ENCODE data around the gene TRIOBP. TPM values are rescaled to one million over a fixed set of nuclear protein-coding genes. Genes with fewer than 3 reads are reported as not detected.

The TRIOBP gene
- total RNA-seq, 2 donors from 2014 or later: 14.3 to 18.8 TPM

- H3K9me3 ChIP-seq (ENCODE audit: control insufficient read depth, low read length, poor library complexity, severe bottlenecking): no peaks in the 10 kb centered on the region
- Mint-ChIP-seq H3K4me1 (no peaks in the 10 kb centered on the region), H3K27ac (no peak overlapping the region), H3K36me3 (ENCODE audit: low read depth) (no peaks in the 10 kb centered on the region), H3K4me3 (no peak overlapping the region), H3K27me3 (no peaks in the 10 kb centered on the region)
- no peak for DNase-seq
- ATAC-seq: no peak
Observed at GRCh38 chr22:37732699-37733607, 36.1 kb downstream of the TRIOBP start.

DNA sequence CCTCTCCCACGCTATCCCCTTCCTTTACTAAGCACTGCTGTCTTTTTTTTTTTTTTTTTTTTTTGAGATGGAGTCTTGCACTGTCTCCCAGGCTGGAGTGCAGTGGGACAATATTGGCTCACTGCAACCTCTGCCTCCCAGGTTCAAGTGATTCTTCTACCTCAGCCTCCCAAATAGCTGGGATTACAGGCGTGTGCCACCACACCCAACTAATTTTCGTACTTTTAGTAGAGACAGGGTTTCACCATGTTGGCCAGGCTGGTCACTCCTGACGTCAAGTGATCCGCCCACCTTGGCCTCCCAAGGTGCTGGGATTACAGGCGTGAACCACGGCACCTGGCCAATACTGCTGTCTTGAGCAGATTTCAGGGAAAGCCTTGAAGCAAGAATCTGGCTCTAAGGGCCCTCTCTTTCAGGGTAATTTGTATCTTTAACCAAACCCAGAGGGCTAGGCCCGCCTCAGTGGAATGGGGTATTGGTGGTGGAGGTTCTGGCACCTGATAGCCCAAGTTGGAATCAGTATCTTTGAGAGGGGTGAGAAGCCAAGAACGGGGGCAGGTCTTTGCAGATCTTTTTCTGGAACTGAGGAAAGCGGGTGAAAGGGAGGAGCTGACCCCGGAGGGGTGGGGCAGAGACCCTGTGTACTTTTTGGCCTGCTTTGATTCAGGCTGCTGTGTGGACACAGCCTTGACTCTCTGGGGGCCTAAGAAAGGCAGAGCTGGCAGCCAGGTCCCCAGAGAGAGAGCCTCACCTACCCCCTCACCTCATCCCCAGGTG, 37.0 kb downstream of the TRIOBP start:
- H3K4me3 Mint-ChIP-seq: no peak overlapping the region
- no peaks in the 10 kb centered on the region for H3K9me3 ChIP-seq (ENCODE audit: control insufficient read depth, low read length, poor library complexity, severe bottlenecking)
- no peaks in the 10 kb centered on the region for H3K36me3 Mint-ChIP-seq (ENCODE audit: low read depth)
- ATAC-seq (no peak), DNase-seq (no peak)
- no peak overlapping the region for H3K27ac Mint-ChIP-seq
- H3K4me1 Mint-ChIP-seq: no peaks in the 10 kb centered on the region
- no peaks in the 10 kb centered on the region for H3K27me3 Mint-ChIP-seq

GRCh38 chr22:37734402-37734700, 37.5 kb downstream of the TRIOBP start:
- Mint-ChIP-seq H3K36me3 (ENCODE audit: low read depth) (no peaks in the 10 kb centered on the region), H3K4me1 (no peaks in the 10 kb centered on the region), H3K27me3 (no peaks in the 10 kb centered on the region), H3K27ac (no peak overlapping the region), H3K4me3 (no peak overlapping the region)
- no peaks in the 10 kb centered on the region for H3K9me3 ChIP-seq (ENCODE audit: control insufficient read depth, low read length, poor library complexity, severe bottlenecking)
- no peak for ATAC-seq
- DNase-seq: no peak

DNA sequence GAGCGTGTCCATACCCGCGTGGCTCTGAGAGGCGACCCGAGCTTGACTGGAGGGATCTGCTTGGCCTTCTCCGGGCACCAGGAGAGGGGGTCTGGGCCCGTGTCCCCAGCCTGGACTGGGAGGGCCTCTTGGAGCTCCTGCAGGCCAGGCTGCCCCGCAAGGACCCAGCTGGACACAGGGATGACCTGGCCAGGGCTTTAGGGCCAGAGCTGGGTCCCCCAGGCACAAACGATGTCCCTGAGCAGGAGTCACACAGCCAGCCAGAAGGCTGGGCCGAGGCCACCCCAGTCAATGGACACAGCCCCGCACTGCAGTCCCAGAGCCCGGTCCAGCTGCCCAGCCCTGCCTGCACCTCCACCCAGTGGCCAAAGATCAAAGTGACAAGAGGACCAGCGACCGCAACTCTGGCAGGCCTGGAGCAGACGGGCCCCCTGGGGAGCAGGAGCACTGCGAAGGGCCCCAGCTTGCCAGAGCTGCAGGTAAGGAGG, 38.2 kb downstream of the TRIOBP start:
- Mint-ChIP-seq H3K4me1 (peaks cover 3% of the 10 kb centered on the region), H3K27me3 (no peaks in the 10 kb centered on the region), H3K4me3 (no peak overlapping the region), H3K36me3 (ENCODE audit: low read depth) (no peaks in the 10 kb centered on the region), H3K27ac (no peak overlapping the region)
- ATAC-seq: no peak
- H3K9me3 ChIP-seq (ENCODE audit: control insufficient read depth, low read length, poor library complexity, severe bottlenecking): no peaks in the 10 kb centered on the region
- no peak for DNase-seq

- no peak overlapping the region for H3K27ac Mint-ChIP-seq
- DNase-seq: no peak
- peaks cover 3% of the 10 kb centered on the region for H3K4me1 Mint-ChIP-seq
- H3K9me3 ChIP-seq (ENCODE audit: control insufficient read depth, low read length, poor library complexity, severe bottlenecking): no peaks in the 10 kb centered on the region
- ATAC-seq: no peak
- H3K36me3 Mint-ChIP-seq (ENCODE audit: low read depth): no peaks in the 10 kb centered on the region
- H3K4me3 Mint-ChIP-seq: no peak overlapping the region
- no peaks in the 10 kb centered on the region for H3K27me3 Mint-ChIP-seq
Observed at GRCh38 chr22:37739035-37739434, 42.2 kb downstream of the TRIOBP start.

- ATAC-seq: no peak
Observed at GRCh38 chr22:37739611-37740049, 42.8 kb downstream of the TRIOBP start.

GRCh38 chr22:37740455-37741311, 43.8 kb downstream of the TRIOBP start:
- Mint-ChIP-seq H3K4me3 (no peak overlapping the region), H3K4me1 (peaks cover 9% of the 10 kb centered on the region), H3K27me3 (no peaks in the 10 kb centered on the region), H3K27ac (no peak overlapping the region), H3K36me3 (ENCODE audit: low read depth) (no peaks in the 10 kb centered on the region)
- DNase-seq: no peak
- ATAC-seq: no peak
- H3K9me3 ChIP-seq (ENCODE audit: control insufficient read depth, low read length, poor library complexity, severe bottlenecking): no peaks in the 10 kb centered on the region

More at GRCh38 chr22:37739611-37740049, 42.8 kb downstream of the TRIOBP start:
- Mint-ChIP-seq H3K4me3 (no peak overlapping the region), H3K4me1 (peaks cover 5% of the 10 kb centered on the region), H3K27me3 (no peaks in the 10 kb centered on the region), H3K27ac (no peak overlapping the region), H3K36me3 (ENCODE audit: low read depth) (no peaks in the 10 kb centered on the region)
- no peak for DNase-seq
- no peaks in the 10 kb centered on the region for H3K9me3 ChIP-seq (ENCODE audit: control insufficient read depth, low read length, poor library complexity, severe bottlenecking)

GRCh38 chr22:37741312-37741795, 44.5 kb downstream of the TRIOBP start:
- no peak overlapping the region for H3K4me3 Mint-ChIP-seq
- DNase-seq (no peak), ATAC-seq (no peak)
- H3K36me3 Mint-ChIP-seq (ENCODE audit: low read depth): no peaks in the 10 kb centered on the region
- no peak overlapping the region for H3K27ac Mint-ChIP-seq
- no peaks in the 10 kb centered on the region for H3K9me3 ChIP-seq (ENCODE audit: control insufficient read depth, low read length, poor library complexity, severe bottlenecking)
- H3K4me1 Mint-ChIP-seq: peaks cover 9% of the 10 kb centered on the region
- no peaks in the 10 kb centered on the region for H3K27me3 Mint-ChIP-seq

GRCh38 chr22:37742376-37743171, 45.7 kb downstream of the TRIOBP start:
- DNase-seq (no peak), ATAC-seq (no peak)
- Mint-ChIP-seq H3K27ac (no peak overlapping the region), H3K36me3 (ENCODE audit: low read depth) (no peaks in the 10 kb centered on the region), H3K4me3 (no peak overlapping the region), H3K4me1 (peaks cover 11% of the 10 kb centered on the region), H3K27me3 (no peaks in the 10 kb centered on the region)
- no peaks in the 10 kb centered on the region for H3K9me3 ChIP-seq (ENCODE audit: control insufficient read depth, low read length, poor library complexity, severe bottlenecking)

DNA sequence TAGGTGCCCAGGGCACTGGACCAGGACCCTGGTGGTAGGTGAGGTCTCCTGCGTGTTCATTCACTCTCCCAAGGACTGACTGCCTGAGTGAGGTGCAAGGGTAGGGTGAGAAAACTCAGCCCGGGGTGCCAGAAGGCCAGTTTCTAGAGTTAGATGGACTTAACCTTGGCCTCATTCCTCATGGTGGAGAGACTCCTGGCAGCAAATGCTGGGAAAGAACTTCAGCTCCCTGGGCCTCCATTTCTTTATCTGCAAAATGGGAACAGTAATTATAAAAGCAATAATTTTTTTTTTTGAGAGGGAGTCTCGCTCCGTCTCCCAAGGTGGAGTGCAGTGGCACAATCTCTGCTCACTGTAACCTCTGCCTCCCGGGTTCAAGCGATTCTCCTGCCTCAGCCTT, 47.7 kb downstream of the TRIOBP start:
- ATAC-seq (no peak), DNase-seq (no peak)
- no peaks in the 10 kb centered on the region for H3K9me3 ChIP-seq (ENCODE audit: control insufficient read depth, low read length, poor library complexity, severe bottlenecking)
- Mint-ChIP-seq H3K4me1 (peaks cover 16% of the 10 kb centered on the region), H3K4me3 (peak overlapping the region; percentile 72), H3K27ac (peak overlapping the region; percentile 85), H3K27me3 (no peaks in the 10 kb centered on the region), H3K36me3 (ENCODE audit: low read depth) (no peaks in the 10 kb centered on the region)

DNA sequence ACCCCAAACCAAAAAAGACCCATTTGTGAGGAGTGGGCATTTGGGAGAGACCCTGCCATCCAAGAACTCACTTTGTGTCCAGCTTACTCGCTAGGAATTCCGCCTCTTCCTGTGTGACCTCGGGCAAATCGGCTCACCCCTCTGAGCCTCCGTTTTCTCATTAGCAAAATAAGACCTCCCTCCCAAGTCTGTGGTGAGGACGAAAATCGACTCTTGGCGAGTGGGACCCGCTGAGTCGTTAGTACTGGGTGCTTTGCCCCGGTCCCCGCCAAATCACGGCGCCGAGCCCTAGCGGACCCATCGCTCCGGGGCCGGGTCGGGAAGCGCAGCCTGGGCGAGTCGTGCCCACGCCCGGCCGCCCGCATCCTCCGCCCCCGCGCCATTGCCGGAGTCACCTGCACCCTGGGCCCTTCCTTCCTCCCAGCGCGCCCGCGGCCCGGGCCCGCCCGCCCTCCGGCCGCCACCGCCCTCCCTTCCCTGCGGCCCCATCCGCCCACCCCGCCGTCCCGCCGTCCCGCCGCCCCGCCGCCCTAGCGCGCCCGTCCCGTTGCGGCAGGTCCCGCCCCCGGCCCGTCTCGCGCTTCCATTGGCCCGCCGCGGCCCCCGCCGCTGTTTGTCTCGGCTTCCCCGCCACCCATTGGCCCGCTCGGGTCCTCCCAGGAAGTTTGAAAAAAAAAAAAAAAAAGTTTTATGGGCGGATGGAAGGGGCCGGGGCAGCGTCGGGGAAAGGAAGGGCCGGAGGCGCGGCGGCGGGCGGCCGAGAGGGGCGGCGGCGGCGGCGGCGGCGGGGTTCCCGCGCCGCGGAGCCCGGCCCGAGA, 48.9 kb downstream of the TRIOBP start:
- peak overlapping the region; percentile 90 for H3K4me3 Mint-ChIP-seq
- peaks cover 15% of the 10 kb centered on the region for H3K4me1 Mint-ChIP-seq
- peak overlapping the region; percentile 85 for H3K27ac Mint-ChIP-seq
- H3K36me3 Mint-ChIP-seq (ENCODE audit: low read depth): no peaks in the 10 kb centered on the region
- no peaks in the 10 kb centered on the region for H3K9me3 ChIP-seq (ENCODE audit: control insufficient read depth, low read length, poor library complexity, severe bottlenecking)
- ATAC-seq (peak; percentile 97), DNase-seq (peak; percentile 73 to 89 (median 86))
- H3K27me3 Mint-ChIP-seq: no peaks in the 10 kb centered on the region
